ENCODE measurements around the gene ABHD14A.

Gene ABHD14A

DNA sequence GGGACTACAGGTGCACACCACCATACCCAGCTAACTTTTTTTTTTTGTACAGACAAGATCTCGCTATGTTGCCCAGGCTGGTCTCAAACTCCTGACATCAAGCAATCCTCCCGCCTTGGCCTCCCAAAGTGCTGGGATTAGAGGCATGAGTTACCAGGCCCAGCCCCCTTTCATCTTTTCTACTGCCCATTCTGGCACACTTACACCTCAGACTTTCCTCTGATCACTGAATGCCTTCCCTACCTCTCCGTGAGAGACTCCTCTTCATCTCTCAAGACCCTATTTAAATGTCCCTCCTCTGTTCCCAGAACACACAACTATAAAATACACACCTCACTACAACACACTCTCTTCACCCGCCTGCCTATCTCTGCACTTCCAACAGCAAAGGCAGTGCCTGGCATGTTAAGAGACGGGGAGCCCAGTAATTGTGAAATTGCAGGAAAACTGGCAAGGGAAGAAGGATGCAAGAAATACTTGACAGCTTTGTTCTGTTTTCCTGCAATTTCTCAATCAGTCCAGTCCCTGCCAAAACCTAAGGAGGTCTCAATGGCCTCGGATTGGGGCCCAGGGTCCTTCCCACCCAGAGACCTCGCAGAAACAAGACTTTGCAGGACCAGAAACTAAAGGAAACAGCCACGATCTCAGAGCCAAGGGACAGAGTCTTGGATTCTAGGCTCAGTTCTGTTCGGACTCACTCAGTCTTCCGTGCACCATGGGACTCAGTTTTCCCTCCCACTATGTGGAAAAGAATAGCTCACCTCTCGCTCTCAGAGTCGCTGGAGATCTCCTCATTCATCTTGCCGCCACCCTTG lies 34.0 kb upstream of the ABHD14A start:
- no peak for DNase-seq (ENCODE audit: insufficient read length, low spot score)
- FAIRE-seq, result peak; percentile 31

- DNase-seq (ENCODE audit: insufficient read length, low spot score) (no peak), FAIRE-seq (no peak)
These were observed 33.4 kb upstream of the ABHD14A start for GRCh38 chr3:51941463-51941797.

- FAIRE-seq (peak; percentile 100), DNase-seq (ENCODE audit: insufficient read length, low spot score) (peak; percentile 99)
These were observed 32.9 kb upstream of the ABHD14A start, which contains the start of the genes PARP3 and RRP9 for GRCh38 chr3:51941798-51942602. TSS of gene PARP3 (plus strand) at chr3:51942363. CDS start at chr3:51943356, 993 bp downstream. TSS of gene RRP9 (minus strand) at chr3:51941904. CDS start at chr3:51941867, 37 bp downstream.

- DNase-seq (ENCODE audit: insufficient read length, low spot score), result peak; percentile 96
- peak; percentile 82 for FAIRE-seq
These were observed 32.0 kb upstream of the ABHD14A start for GRCh38 chr3:51942603-51943450.

- no peak for DNase-seq (ENCODE audit: insufficient read length, low spot score)
- no peak for FAIRE-seq
These were observed 31.1 kb upstream of the ABHD14A start for GRCh38 chr3:51943451-51944391.

- FAIRE-seq, result no peak
- DNase-seq (ENCODE audit: insufficient read length, low spot score), result no peak
These were observed 30.3 kb upstream of the ABHD14A start for GRCh38 chr3:51944451-51945021.

DNA sequence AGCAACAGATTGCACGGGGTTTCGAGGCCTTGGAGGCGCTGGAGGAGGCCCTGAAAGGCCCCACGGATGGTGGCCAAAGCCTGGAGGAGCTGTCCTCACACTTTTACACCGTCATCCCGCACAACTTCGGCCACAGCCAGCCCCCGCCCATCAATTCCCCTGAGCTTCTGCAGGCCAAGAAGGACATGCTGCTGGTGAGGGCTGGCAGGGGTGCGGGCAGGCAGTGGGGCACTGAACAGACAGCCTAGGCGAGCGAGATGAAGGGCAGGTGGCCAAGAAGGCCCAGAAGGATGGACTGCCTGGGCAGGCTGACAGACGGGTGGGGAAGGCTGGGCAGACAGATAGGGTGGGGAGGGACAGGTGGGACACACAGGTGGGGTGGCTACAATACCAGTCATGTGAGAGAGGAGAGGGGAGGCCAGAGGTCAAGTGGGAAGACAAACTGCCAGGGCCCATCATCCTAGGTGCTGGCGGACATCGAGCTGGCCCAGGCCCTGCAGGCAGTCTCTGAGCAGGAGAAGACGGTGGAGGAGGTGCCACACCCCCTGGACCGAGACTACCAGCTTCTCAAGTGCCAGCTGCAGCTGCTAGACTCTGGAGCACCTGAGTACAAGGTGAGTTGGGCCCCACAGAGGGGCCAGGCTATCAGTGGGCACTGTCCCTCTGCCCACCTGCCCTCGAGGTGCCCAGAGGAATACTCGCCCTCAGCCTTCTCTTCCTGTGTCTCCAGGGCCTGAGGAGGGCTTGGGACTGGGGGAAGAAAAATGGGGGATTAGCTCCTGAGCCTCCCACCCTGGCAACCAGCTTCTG lies 29.6 kb upstream of the ABHD14A start:
- DNase-seq (ENCODE audit: insufficient read length, low spot score), result no peak
- FAIRE-seq, result no peak

GRCh38 chr3:51945926-51946705 lies 28.7 kb upstream of the ABHD14A start:
- no peak for DNase-seq (ENCODE audit: insufficient read length, low spot score)
- FAIRE-seq, result no peak

- FAIRE-seq (no peak), DNase-seq (ENCODE audit: insufficient read length, low spot score) (no peak)
These were observed 28.1 kb upstream of the ABHD14A start for GRCh38 chr3:51946796-51947195.

DNA sequence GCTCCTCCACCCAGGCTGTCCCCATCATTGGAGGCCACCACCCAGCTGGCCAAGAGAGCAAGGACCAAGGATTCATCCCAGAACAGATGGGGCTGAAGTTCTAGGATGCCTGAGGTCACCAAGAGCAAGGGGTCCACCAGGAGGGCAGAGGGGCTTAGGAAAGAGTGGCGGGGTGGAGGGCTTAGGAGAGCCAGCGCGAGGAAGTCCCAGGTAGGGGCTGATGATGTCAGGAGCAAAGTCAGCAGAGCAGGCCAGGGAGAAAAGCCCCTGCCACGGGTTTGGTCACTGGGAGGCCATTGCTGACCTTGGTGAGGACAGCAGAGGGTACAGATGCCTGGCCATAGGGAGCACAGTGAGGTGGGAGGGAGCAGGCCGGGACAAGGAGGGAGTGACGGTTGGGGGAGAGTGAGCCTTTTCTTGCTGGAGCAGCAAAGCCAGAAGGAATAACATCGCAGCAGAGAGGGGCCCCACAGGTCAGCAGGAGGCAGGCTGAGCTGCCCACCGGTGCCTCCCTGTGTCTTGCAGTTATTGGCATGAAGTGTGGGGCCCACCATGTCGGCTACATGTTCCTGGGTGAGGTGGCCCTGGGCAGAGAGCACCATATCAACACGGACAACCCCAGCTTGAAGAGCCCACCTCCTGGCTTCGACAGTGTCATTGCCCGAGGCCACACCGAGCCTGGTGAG lies 27.5 kb upstream of the ABHD14A start:
- DNase-seq (ENCODE audit: insufficient read length, low spot score), result no peak

DNA sequence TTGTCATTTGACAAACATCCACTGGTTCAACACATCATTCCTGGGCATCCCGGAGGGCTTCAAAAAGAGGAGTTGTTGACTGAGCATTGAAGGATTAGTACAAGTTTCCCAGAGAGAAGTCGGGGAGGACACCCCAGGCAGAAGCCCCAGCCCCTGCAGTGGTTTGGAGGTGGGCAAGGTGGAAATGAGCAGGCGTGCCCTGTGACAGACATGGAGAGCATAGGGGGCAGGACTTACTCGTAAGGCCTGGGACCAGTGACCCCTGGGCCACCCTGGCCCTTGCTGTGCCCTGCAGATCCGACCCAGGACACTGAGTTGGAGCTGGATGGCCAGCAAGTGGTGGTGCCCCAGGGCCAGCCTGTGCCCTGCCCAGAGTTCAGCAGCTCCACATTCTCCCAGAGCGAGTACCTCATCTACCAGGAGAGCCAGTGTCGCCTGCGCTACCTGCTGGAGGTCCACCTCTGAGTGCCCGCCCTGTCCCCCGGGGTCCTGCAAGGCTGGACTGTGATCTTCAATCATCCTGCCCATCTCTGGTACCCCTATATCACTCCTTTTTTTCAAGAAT lies 26.8 kb upstream of the ABHD14A start:
- FAIRE-seq (no peak), DNase-seq (ENCODE audit: insufficient read length, low spot score) (no peak)

More for the DNA sequence above, 27.5 kb upstream of the ABHD14A start:
- FAIRE-seq, result no peak

GRCh38 chr3:51949121-51949520 lies 25.7 kb upstream of the ABHD14A start:
- no peak for DNase-seq (ENCODE audit: insufficient read length, low spot score)
- FAIRE-seq, result no peak

GRCh38 chr3:51950899-51951298 lies 24.0 kb upstream of the ABHD14A start:
- FAIRE-seq, result no peak

DNA sequence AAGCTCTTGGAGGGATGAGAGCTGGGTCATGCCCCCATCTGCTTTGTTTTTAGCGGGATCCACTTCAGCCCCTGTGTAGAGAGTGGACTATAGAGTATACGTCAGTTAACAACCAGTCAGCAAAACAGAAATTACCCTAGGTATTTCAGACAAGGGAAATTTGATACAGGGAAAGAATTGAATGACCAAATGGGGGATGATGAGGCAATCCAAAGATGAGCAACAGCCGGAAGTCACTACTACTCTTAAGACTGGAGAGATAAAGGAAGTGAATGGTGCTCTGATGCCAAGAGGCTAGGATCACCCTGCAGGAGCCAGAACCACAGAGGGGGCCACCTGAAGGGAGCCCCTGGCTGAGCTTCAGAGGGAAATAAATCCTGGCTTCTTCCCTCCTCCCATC lies 21.4 kb upstream of the ABHD14A start:
- FAIRE-seq (no peak), DNase-seq (ENCODE audit: insufficient read length, low spot score) (no peak)

More at GRCh38 chr3:51950899-51951298, 24.0 kb upstream of the ABHD14A start:
- DNase-seq (ENCODE audit: insufficient read length, low spot score), result no peak

GRCh38 chr3:51954105-51954504 lies 20.8 kb upstream of the ABHD14A start:
- FAIRE-seq (no peak), DNase-seq (ENCODE audit: insufficient read length, low spot score) (no peak)

GRCh38 chr3:51954713-51955112 lies 20.2 kb upstream of the ABHD14A start:
- FAIRE-seq (no peak), DNase-seq (ENCODE audit: insufficient read length, low spot score) (no peak)
